Measurements from ENCODE around the gene BLM. TPM values are rescaled to one million over a fixed set of nuclear protein-coding genes. Genes with fewer than 3 reads are reported as not detected.
A peak's percentile ranks its signal among the peaks of the same experiment; 100 is the strongest.
"Not testable (repeated sequence)": the region's sequence is repeated elsewhere in the genome, so short reads cannot be mapped to it uniquely, and the experiment has no call there.

The BLM gene
- total RNA-seq, 2 donors from 2014 or later, result 90.9 to 101 TPM

GRCh38 chr15:90683371-90683770, 33.8 kb upstream of the BLM start:
- Mint-ChIP-seq H3K4me3 (no peak overlapping the region), H3K36me3 (ENCODE audit: insufficient read depth in 2 of 2) (peaks cover 0 to 1% of the 10 kb centered on the region in 2 donors), H3K27me3 (ENCODE audit: low read depth) (peaks cover 7% of the 10 kb centered on the region), H3K9me3 (no peaks in the 10 kb centered on the region), H3K4me1 (ENCODE audit: low read depth) (peaks cover 73% of the 10 kb centered on the region), H3K27ac (no peak overlapping the region)
- DNase-seq (no peak), ATAC-seq (replicated peaks in 1 of 2) (no peak)

DNA sequence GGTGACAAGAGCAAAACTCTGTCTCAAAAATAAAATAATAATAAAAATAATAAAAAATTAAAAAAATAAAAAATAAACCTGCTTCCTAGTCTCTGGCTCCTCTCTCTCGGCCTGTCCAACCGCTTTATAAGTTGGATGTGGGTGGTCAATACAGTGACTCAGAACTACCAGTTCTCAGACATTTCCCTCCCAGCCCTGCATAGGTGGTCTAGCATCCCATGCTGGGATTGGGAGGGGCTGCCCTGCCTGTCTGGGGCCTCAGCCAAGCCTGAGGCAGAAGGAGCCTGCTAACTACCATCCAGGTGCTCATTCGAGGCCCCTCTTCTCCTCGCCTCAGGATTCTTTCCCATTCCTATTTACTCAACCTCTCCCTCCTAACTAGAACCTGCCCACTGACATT, 33.3 kb upstream of the BLM start:
- no peak overlapping the region for H3K27ac Mint-ChIP-seq
- no peak for DNase-seq
- peaks cover 0 to 1% of the 10 kb centered on the region in 2 donors for H3K36me3 Mint-ChIP-seq (ENCODE audit: insufficient read depth in 2 of 2)
- H3K4me3 Mint-ChIP-seq, result no peak overlapping the region
- H3K27me3 Mint-ChIP-seq (ENCODE audit: low read depth), result peaks cover 7% of the 10 kb centered on the region
- peaks cover 68% of the 10 kb centered on the region for H3K4me1 Mint-ChIP-seq (ENCODE audit: low read depth)
- no peaks in the 10 kb centered on the region for H3K9me3 Mint-ChIP-seq
- no peak for ATAC-seq (replicated peaks in 1 of 2)

GRCh38 chr15:90684281-90684680, 32.9 kb upstream of the BLM start:
- H3K27ac Mint-ChIP-seq, result no peak overlapping the region
- H3K27me3 Mint-ChIP-seq (ENCODE audit: low read depth), result peaks cover 7% of the 10 kb centered on the region

DNA sequence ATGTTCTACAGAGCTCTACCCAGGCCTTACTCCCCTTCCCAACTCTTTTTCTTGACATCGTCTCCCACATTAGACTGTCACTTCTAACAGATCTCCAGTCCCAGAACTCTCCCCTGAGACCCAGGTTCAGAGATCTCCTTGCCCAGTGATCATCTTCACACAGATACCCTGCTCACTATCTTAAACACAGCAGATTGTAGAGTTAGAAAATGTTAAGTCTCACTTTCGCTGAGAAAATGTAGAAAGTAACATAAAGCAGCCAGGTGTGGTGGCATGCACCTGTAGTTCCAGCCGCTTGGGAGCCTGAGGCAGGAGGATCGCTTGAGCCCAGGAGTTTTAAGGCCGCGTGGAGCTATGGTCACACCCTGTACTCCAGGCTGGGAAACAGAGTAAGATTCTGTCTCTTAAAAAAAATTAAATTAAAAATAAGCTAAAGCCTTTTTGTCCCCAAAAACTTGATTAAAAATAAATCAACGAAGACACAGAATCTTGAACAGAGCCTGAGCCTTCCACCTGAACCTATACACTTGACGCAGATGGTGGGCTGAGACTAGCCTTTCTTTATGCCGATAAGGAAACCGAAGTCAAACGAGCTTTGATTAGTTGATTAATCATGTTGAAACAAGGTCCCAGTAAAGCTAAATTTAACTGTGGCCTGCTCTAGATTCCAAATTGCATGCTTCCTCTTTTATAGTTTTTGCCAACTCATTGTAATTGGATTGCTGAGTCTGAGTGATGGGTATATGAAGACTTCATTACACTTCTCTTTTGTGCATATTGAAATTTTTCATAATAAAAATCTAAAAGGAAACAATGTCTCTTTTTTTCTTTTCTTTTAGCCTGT, 31.3 kb upstream of the BLM start:
- Mint-ChIP-seq H3K9me3 (no peaks in the 10 kb centered on the region), H3K4me3 (peak overlapping the region; percentile 26 to 75), H3K4me1 (ENCODE audit: low read depth) (peaks cover 49% of the 10 kb centered on the region), H3K27me3 (ENCODE audit: low read depth) (peaks cover 7% of the 10 kb centered on the region), H3K36me3 (ENCODE audit: insufficient read depth in 2 of 2) (peaks cover 0 to 4% of the 10 kb centered on the region in 2 donors), H3K27ac (peak overlapping the region; percentile 94)
- ATAC-seq (replicated peaks in 1 of 2) (peak in 1 of 2 donors; percentile 3), DNase-seq (no peak)

More at GRCh38 chr15:90684281-90684680, 32.9 kb upstream of the BLM start:
- Mint-ChIP-seq H3K9me3 (no peaks in the 10 kb centered on the region), H3K4me1 (ENCODE audit: low read depth) (peaks cover 64% of the 10 kb centered on the region), H3K4me3 (no peak overlapping the region), H3K36me3 (ENCODE audit: insufficient read depth in 2 of 2) (peaks cover 0 to 1% of the 10 kb centered on the region in 2 donors)
- DNase-seq, result no peak
- no peak for ATAC-seq (replicated peaks in 1 of 2)

DNA sequence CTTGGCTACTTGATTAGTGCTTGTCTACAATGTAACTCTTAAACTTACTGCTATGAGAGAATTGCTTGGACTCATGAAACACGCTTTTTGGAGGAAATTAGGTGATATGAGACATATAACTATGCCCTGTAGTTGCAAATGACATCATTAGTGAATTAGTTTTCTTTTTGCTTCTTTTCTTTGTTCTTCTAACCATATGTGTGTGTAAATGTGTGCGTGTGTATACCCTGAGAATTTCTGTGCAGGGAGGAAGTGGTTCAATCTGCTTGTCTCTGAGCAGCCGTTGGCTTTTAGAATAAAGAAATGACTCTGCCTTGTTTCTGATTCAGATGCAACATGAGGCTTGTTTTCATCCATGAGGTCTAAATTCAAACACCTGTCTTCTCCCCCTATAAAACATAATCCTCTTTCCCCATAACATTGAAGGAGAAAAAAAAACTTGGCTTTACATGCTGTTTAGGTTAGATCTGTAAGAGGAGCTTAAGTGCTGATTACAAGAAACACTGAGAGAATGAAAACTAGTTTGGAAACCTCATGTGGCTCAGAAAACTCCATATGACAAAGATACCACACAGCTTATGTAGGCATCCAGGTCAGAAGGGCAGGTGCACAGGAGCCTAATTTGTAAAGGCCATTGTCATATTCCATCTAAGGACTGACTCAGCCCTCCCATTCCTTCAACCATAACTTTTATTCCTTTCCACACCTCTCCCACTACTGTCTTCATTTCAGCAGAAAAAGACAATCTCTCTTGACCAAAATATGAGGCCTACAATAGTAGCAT, 30.5 kb upstream of the BLM start:
- peaks cover 0 to 4% of the 10 kb centered on the region in 2 donors for H3K36me3 Mint-ChIP-seq (ENCODE audit: insufficient read depth in 2 of 2)
- peak overlapping the region; percentile 94 for H3K27ac Mint-ChIP-seq
- peaks cover 7% of the 10 kb centered on the region for H3K27me3 Mint-ChIP-seq (ENCODE audit: low read depth)
- H3K4me3 Mint-ChIP-seq, result peak overlapping the region; percentile 26 to 75
- peak; percentile 95 to 96 for ATAC-seq (replicated peaks in 1 of 2)
- peaks cover 42% of the 10 kb centered on the region for H3K4me1 Mint-ChIP-seq (ENCODE audit: low read depth)
- no peaks in the 10 kb centered on the region for H3K9me3 Mint-ChIP-seq
- DNase-seq, result peak; percentile 48 to 51

DNA sequence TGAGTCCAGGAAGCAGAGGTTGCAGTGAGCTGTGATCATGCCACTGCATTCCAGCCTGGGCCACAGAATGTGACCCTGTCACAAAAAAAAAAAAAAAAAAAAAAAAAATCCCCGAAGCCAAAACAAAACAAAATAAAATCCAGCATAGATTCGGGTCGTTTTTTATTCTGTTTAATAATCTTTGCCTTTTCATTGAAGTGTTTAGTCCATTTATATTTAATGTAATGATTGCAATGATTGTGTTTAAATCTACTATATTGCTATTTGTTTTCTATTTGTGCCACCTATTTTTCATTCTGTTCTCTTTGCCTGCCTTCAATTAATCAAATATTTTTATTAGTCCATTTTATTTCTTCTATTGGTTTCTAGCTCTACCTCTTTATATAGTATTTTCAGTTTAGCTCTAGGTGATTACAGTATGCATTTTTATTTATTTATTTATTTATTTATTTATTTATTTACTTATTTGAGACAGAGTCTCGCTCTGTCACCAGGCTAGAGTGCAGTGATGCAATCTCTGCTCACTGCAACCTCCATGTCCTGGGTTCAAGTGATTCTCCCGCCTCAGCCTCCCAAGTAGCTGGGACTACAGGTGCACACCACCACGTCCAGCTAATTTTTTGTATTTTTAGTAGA, 27.7 kb upstream of the BLM start:
- not testable (repeated sequence) for H3K27me3 Mint-ChIP-seq (ENCODE audit: low read depth); H3K27ac Mint-ChIP-seq; H3K4me3 Mint-ChIP-seq; H3K9me3 Mint-ChIP-seq; H3K36me3 Mint-ChIP-seq (ENCODE audit: insufficient read depth in 2 of 2); ATAC-seq (replicated peaks in 1 of 2); DNase-seq
- peaks cover 48% of the 10 kb centered on the region for H3K4me1 Mint-ChIP-seq (ENCODE audit: low read depth)

DNA sequence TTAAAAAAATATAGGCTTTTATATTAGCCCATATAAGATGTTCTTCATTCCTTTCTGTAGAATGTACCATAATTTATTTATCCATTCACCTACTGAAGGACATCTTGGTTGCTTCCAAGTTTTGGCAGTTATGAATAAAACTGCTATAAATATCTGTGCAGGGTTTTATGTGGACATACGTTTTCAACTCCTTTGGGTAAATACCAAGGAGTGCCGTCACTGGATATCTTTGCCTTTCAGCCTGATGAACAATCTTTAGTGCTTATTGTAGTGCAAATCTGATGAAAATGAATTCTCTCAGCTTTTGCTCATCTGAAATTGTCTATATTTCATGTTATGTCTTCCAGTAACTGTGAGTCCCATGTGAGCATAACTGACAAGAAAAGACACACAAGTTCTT, 26.6 kb upstream of the BLM start:
- H3K36me3 Mint-ChIP-seq (ENCODE audit: insufficient read depth in 2 of 2), result peaks cover 0 to 4% of the 10 kb centered on the region in 2 donors
- peaks cover 42% of the 10 kb centered on the region for H3K4me1 Mint-ChIP-seq (ENCODE audit: low read depth)
- H3K27me3 Mint-ChIP-seq (ENCODE audit: low read depth), result no peaks in the 10 kb centered on the region
- no peak overlapping the region for H3K4me3 Mint-ChIP-seq
- H3K9me3 Mint-ChIP-seq, result no peaks in the 10 kb centered on the region
- no peak for DNase-seq
- no peak for ATAC-seq (replicated peaks in 1 of 2)
- H3K27ac Mint-ChIP-seq, result no peak overlapping the region

- no peak overlapping the region for H3K27ac Mint-ChIP-seq
- H3K27me3 Mint-ChIP-seq (ENCODE audit: low read depth), result no peaks in the 10 kb centered on the region
- no peak for ATAC-seq (replicated peaks in 1 of 2)
- H3K4me3 Mint-ChIP-seq, result no peak overlapping the region
- H3K36me3 Mint-ChIP-seq (ENCODE audit: insufficient read depth in 2 of 2), result peaks cover 0 to 4% of the 10 kb centered on the region in 2 donors
- no peak for DNase-seq
- no peaks in the 10 kb centered on the region for H3K9me3 Mint-ChIP-seq
- H3K4me1 Mint-ChIP-seq (ENCODE audit: low read depth), result peaks cover 35% of the 10 kb centered on the region
Observed at GRCh38 chr15:90691369-90691768, 25.8 kb upstream of the BLM start.

GRCh38 chr15:90691982-90692773, 25.0 kb upstream of the BLM start:
- H3K4me1 Mint-ChIP-seq (ENCODE audit: low read depth), result peaks cover 35% of the 10 kb centered on the region
- peaks cover 0 to 4% of the 10 kb centered on the region in 2 donors for H3K36me3 Mint-ChIP-seq (ENCODE audit: insufficient read depth in 2 of 2)
- H3K27me3 Mint-ChIP-seq (ENCODE audit: low read depth), result no peaks in the 10 kb centered on the region
- H3K9me3 Mint-ChIP-seq, result no peaks in the 10 kb centered on the region
- H3K27ac Mint-ChIP-seq, result no peak overlapping the region
- DNase-seq (no peak), ATAC-seq (replicated peaks in 1 of 2) (no peak)
- H3K4me3 Mint-ChIP-seq, result no peak overlapping the region

DNA sequence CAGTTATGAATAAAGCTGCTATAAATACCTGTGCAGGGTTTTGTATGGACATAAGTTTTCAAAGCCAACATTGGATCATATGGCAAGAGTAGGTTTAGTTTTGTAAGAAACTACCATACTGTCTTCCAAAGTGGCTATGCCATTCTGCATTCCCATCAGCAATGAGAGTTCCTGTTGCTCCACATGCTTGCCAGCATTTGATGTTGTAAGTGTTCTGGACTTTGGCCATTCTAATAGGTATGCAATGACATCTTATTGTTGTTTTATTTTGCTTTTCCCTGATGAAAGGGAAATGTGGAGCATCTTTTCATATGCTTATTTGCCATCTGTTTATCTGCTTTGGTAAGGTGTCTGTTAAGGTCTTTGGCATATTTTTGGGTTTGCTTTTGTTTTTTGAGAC, 22.2 kb upstream of the BLM start:
- H3K27me3 Mint-ChIP-seq (ENCODE audit: low read depth), result no peaks in the 10 kb centered on the region
- DNase-seq, result no peak
- no peaks in the 10 kb centered on the region for H3K9me3 Mint-ChIP-seq
- H3K4me1 Mint-ChIP-seq (ENCODE audit: low read depth), result peaks cover 29% of the 10 kb centered on the region
- ATAC-seq (replicated peaks in 1 of 2), result no peak
- H3K4me3 Mint-ChIP-seq, result no peak overlapping the region
- H3K27ac Mint-ChIP-seq, result no peak overlapping the region
- no peaks in the 10 kb centered on the region for H3K36me3 Mint-ChIP-seq (ENCODE audit: insufficient read depth in 2 of 2)

- Mint-ChIP-seq H3K27ac (peak overlapping the region; percentile 54), H3K4me3 (no peak overlapping the region), H3K27me3 (ENCODE audit: low read depth) (no peaks in the 10 kb centered on the region), H3K9me3 (no peaks in the 10 kb centered on the region), H3K4me1 (ENCODE audit: low read depth) (peaks cover 22% of the 10 kb centered on the region), H3K36me3 (ENCODE audit: insufficient read depth in 2 of 2) (no peaks in the 10 kb centered on the region)
- ATAC-seq (replicated peaks in 1 of 2) (peak; percentile 63 to 86), DNase-seq (peak; percentile 14 to 35)
Observed at GRCh38 chr15:90697175-90697574, 20.0 kb upstream of the BLM start.

- ATAC-seq (replicated peaks in 1 of 2) (no peak), DNase-seq (no peak)
- Mint-ChIP-seq H3K4me3 (no peak overlapping the region), H3K9me3 (peaks cover 0 to 3% of the 10 kb centered on the region in 2 donors), H3K27me3 (ENCODE audit: low read depth) (no peaks in the 10 kb centered on the region), H3K4me1 (ENCODE audit: low read depth) (peaks cover 20% of the 10 kb centered on the region), H3K27ac (no peak overlapping the region), H3K36me3 (ENCODE audit: insufficient read depth in 2 of 2) (peaks cover 1 to 3% of the 10 kb centered on the region in 2 donors)
Observed at GRCh38 chr15:90698629-90699028, 18.5 kb upstream of the BLM start.

Measured in activated T-cell treated with anti-CD3 and anti-CD28 coated beads, Interleukin-2, amount 50 U/mL, for 72 hours (primary cell).